ENCODE results near the gene WFS1.

Gene WFS1

GRCh38 chr4:6318206-6318605 is 48.6 kb downstream of the WFS1 start:
- Histone ChIP-seq H3K4me3 (ENCODE audit: low read length, poor library complexity, severe bottlenecking) (no peak overlapping the region), H3K9ac (ENCODE audit: low read depth, low read length, poor library complexity, severe bottlenecking) (no peak overlapping the region), H3F3A (ENCODE audit: low read depth) (no peaks in the 10 kb centered on the region), H3K27me3 (ENCODE audit: insufficient read depth, low read length, poor library complexity, severe bottlenecking) (peaks cover 34% of the 10 kb centered on the region), H3K36me3 (ENCODE audit: insufficient read depth, low read length) (no peaks in the 10 kb centered on the region), H3K4me1 (ENCODE audit: insufficient read depth, low read length, poor library complexity, severe bottlenecking) (peaks cover 12% of the 10 kb centered on the region), H2AFZ (ENCODE audit: low read length) (no peak overlapping the region), H3K9me2 (replicated peaks; ENCODE audit: low read depth, low read length) (no peaks in the 10 kb centered on the region), H3K4me2 (ENCODE audit: low read depth, low read length, poor library complexity, severe bottlenecking) (no peak overlapping the region), H3K9me3 (ENCODE audit: insufficient read depth, low read depth, low read length) (no peaks in the 10 kb centered on the region; the same call in 1 of the 2 replicates), H4K20me1 (ENCODE audit: insufficient read depth, low read length, poor library complexity, severe bottlenecking) (no peaks in the 10 kb centered on the region), H3K79me2 (ENCODE audit: insufficient read depth, low read length) (no peaks in the 10 kb centered on the region)
- TF ChIP-seq CTCF (conservative IDR thresholded peaks at IDR 0.05; ENCODE audit: low read length) (no peak), EZH2phosphoT487 (IDR thresholded peaks at IDR 0.05; ENCODE audit: borderline replicate concordance) (no peak)

GRCh38 chr4:6319530-6320150 is 50.0 kb downstream of the WFS1 start:
- no peak overlapping the region for H3K4me3 ChIP-seq (ENCODE audit: low read length, poor library complexity, severe bottlenecking)
- no peak for TF ChIP-seq EZH2phosphoT487 (IDR thresholded peaks at IDR 0.05; ENCODE audit: borderline replicate concordance)
- TF ChIP-seq CTCF (conservative IDR thresholded peaks at IDR 0.05; ENCODE audit: low read length): no peak
- no peaks in the 10 kb centered on the region; the same call in 1 of the 2 replicates for H3K9me3 ChIP-seq (ENCODE audit: insufficient read depth, low read depth, low read length)
- no peaks in the 10 kb centered on the region for H3K9me2 ChIP-seq (replicated peaks; ENCODE audit: low read depth, low read length)
- no peak overlapping the region for H2AFZ ChIP-seq (ENCODE audit: low read length)
- peaks cover 34% of the 10 kb centered on the region for H3K27me3 ChIP-seq (ENCODE audit: insufficient read depth, low read length, poor library complexity, severe bottlenecking)
- H3K36me3 ChIP-seq (ENCODE audit: insufficient read depth, low read length): no peaks in the 10 kb centered on the region
- H4K20me1 ChIP-seq (ENCODE audit: insufficient read depth, low read length, poor library complexity, severe bottlenecking): no peaks in the 10 kb centered on the region
- no peak overlapping the region for H3K9ac ChIP-seq (ENCODE audit: low read depth, low read length, poor library complexity, severe bottlenecking)
- H3K4me1 ChIP-seq (ENCODE audit: insufficient read depth, low read length, poor library complexity, severe bottlenecking): peaks cover 20% of the 10 kb centered on the region
- no peaks in the 10 kb centered on the region for H3K79me2 ChIP-seq (ENCODE audit: insufficient read depth, low read length)
- no peaks in the 10 kb centered on the region for H3F3A ChIP-seq (ENCODE audit: low read depth)
- H3K4me2 ChIP-seq (ENCODE audit: low read depth, low read length, poor library complexity, severe bottlenecking): no peak overlapping the region

- H3K27me3 ChIP-seq (ENCODE audit: insufficient read depth, low read length, poor library complexity, severe bottlenecking): peaks cover 38% of the 10 kb centered on the region
- no peak overlapping the region for H3K9ac ChIP-seq (ENCODE audit: low read depth, low read length, poor library complexity, severe bottlenecking)
- no peaks in the 10 kb centered on the region; the same call in 1 of the 2 replicates for H3K9me3 ChIP-seq (ENCODE audit: insufficient read depth, low read depth, low read length)
- TF ChIP-seq CTCF (conservative IDR thresholded peaks at IDR 0.05; ENCODE audit: low read length) (no peak), EZH2phosphoT487 (IDR thresholded peaks at IDR 0.05; ENCODE audit: borderline replicate concordance) (no peak)
- H3K79me2 ChIP-seq (ENCODE audit: insufficient read depth, low read length): no peaks in the 10 kb centered on the region
- no peak overlapping the region for H3K4me3 ChIP-seq (ENCODE audit: low read length, poor library complexity, severe bottlenecking)
- H3F3A ChIP-seq (ENCODE audit: low read depth): no peaks in the 10 kb centered on the region
- no peaks in the 10 kb centered on the region for H3K9me2 ChIP-seq (replicated peaks; ENCODE audit: low read depth, low read length)
- H4K20me1 ChIP-seq (ENCODE audit: insufficient read depth, low read length, poor library complexity, severe bottlenecking): no peaks in the 10 kb centered on the region
- peaks cover 26% of the 10 kb centered on the region for H3K4me1 ChIP-seq (ENCODE audit: insufficient read depth, low read length, poor library complexity, severe bottlenecking)
- H3K4me2 ChIP-seq (ENCODE audit: low read depth, low read length, poor library complexity, severe bottlenecking): no peak overlapping the region
- no peak overlapping the region for H2AFZ ChIP-seq (ENCODE audit: low read length)
- H3K36me3 ChIP-seq (ENCODE audit: insufficient read depth, low read length): no peaks in the 10 kb centered on the region
Measured at GRCh38 chr4:6320663-6321062, 51.0 kb downstream of the WFS1 start.

Data from Loucy (cell line).